MV-4-11 (cell line): ENCODE data around the gene CCSER1.

Experiments used
- DNase-seq: peaks from one replicate; lab custom pipeline; 2025; lab: John Stamatoyannopoulos, UW

The CCSER1 gene

GRCh38 chr4:90570615-90571014 is 443.4 kb downstream of the CCSER1 start:
- DNase-seq, result no peak

GRCh38 chr4:90572996-90573395 is 445.8 kb downstream of the CCSER1 start:
- DNase-seq, result no peak

GRCh38 chr4:90575371-90575770 is 448.2 kb downstream of the CCSER1 start:
- no peak for DNase-seq

GRCh38 chr4:90580326-90580725 is 453.1 kb downstream of the CCSER1 start:
- no peak for DNase-seq

DNA sequence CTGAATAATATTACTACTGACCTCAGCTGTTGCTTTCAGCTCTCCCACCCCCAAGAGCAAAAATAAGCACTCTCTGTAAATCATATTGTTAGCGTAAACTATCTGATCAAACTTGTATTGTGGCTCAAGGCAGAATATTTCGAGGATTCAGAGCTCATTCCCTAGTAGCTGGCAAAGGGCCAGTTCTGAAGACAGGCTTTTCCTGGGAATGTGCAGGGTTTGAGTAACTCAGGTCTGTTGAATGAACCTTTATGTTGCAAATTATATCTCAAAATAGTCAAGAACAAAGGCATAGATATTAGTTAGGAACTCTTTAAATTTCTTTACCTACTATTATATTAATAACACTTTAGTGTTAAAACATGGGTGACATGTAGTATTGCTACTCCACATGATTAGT is 454.9 kb downstream of the CCSER1 start:
- no peak for DNase-seq

GRCh38 chr4:90584051-90584450 is 456.9 kb downstream of the CCSER1 start:
- no peak for DNase-seq

- no peak for DNase-seq
Measured at GRCh38 chr4:90585961-90586360, 458.8 kb downstream of the CCSER1 start.

- no peak for DNase-seq
Measured at GRCh38 chr4:90586799-90587198, 459.6 kb downstream of the CCSER1 start.

- DNase-seq, result no peak
Measured at GRCh38 chr4:90597927-90598326, 470.7 kb downstream of the CCSER1 start.

GRCh38 chr4:90598741-90599140 is 471.5 kb downstream of the CCSER1 start:
- no peak for DNase-seq

DNA sequence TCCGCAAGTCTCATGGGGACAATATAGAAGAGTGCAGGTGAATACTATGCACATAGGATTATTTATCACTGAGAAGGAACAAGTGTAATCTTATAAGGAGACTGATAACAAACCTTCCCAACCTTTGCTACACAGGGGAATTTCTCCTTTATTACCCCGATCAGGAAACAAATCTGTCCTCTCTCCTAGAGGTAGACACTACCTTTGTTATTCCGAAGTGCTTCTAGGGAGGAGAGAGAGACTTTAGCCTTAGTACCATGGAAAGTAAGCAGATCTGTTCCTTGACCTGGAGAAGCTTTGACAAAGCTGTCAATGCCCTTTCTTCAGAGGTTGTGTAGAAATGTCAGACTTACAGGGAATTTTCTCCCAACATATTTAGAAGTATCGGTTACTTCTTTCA is 475.5 kb downstream of the CCSER1 start:
- DNase-seq, result no peak

DNA sequence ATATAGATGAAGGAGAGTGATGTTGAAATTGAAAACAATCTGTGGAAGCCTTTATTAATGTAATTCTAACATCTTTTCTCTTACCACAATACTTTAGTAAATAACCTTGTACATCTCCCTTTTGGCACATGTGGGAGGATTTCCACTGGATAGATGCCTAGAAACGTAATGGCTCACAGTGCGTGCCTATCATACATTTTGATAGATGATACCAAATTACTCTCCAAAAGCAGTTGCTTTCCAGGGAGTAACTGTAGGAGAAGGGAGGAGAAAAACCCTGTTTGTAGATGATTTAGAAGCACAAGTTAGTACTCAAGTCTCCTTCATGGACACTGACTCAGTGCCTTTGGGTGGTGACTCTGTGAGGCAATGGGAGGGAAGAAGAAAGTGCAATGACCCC is 476.3 kb downstream of the CCSER1 start:
- no peak for DNase-seq

DNA sequence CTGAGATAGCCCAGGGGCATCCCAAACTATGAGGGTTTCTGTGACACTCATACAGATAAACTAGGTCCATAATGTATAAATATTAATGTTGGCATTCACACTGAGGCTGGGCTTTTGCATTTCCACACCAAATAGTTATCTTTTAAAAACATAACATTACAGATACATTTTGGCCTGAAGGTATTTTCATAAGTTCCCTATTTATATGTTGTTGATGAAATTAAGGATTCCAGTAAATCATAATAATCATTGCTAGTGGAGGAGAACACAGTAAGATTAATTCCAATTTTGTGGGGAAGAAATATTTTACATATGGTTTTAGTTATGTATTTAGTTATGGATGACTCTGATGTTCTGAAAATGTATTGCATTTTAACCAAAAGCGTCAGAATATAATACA is 479.6 kb downstream of the CCSER1 start:
- no peak for DNase-seq

GRCh38 chr4:90614371-90614770 is 487.2 kb downstream of the CCSER1 start:
- DNase-seq, result no peak

GRCh38 chr4:90621080-90621479 is 493.9 kb downstream of the CCSER1 start:
- no peak for DNase-seq

DNA sequence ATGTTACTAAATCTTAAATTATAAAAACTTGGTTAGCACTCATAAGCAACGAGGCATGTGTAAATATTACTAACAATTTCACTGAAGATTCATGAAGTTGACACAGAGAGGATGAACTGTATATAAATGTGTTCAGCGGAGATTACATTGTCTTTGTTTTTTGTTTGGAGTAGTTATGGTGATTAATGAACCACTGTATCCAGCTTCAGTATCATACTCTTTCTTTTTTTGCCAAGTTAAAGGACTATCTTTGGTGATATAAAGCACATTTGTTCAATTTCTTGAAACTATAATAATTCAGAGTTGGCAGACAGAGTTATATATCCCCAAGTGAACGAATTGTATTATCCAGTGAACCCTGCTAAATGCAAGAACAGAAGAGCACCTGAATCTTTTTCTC is 497.6 kb downstream of the CCSER1 start:
- DNase-seq, result no peak

- DNase-seq, result no peak
Measured at GRCh38 chr4:90641861-90642599, 514.8 kb downstream of the CCSER1 start.

GRCh38 chr4:90643156-90643555 is 516.0 kb downstream of the CCSER1 start:
- DNase-seq, result no peak

- no peak for DNase-seq
Measured at GRCh38 chr4:90648311-90648710, 521.1 kb downstream of the CCSER1 start.

DNA sequence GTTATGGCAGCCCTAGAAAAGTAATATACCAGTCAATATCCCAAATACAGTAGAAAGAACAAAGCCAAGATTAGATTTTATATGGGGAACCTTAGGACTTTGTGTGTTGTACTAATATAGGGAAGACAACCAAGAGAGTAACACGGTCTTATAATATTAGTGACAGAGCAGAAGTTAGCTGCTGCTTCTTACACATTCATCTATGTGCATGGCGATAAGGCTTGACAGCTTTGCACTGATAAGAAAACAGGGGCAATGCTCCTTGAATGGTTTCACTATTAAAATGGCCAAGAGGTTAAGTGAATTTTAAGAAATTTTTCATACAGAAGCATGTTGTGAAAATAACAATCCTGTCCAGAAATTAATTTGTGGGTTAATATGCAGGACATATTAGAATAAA is 521.6 kb downstream of the CCSER1 start:
- no peak for DNase-seq

GRCh38 chr4:90660672-90661071 is 533.5 kb downstream of the CCSER1 start:
- no peak for DNase-seq

- DNase-seq, result no peak
Measured at GRCh38 chr4:90670183-90670582, 543.0 kb downstream of the CCSER1 start.

GRCh38 chr4:90689739-90690138 is 562.5 kb downstream of the CCSER1 start:
- no peak for DNase-seq

DNA sequence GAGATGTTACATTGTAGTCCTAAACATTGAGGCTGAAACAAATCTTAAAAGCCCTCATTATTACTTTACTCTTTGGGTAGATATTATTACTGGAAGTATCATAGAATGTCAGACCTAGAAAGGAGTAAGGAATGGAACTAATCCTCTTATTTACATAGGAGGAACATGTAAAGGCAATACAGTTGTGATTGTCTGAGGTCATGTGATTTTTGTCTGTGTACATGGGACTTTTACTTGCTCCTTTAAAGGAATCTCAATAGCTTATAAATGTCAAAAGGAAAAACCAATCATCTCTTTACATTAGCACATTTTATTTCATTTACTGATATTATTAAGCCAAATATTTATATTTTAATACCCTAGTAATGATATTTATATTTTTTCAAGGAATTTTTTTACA is 568.2 kb downstream of the CCSER1 start:
- DNase-seq, result no peak
